ENCODE data around the gene EYA4.

DNA sequence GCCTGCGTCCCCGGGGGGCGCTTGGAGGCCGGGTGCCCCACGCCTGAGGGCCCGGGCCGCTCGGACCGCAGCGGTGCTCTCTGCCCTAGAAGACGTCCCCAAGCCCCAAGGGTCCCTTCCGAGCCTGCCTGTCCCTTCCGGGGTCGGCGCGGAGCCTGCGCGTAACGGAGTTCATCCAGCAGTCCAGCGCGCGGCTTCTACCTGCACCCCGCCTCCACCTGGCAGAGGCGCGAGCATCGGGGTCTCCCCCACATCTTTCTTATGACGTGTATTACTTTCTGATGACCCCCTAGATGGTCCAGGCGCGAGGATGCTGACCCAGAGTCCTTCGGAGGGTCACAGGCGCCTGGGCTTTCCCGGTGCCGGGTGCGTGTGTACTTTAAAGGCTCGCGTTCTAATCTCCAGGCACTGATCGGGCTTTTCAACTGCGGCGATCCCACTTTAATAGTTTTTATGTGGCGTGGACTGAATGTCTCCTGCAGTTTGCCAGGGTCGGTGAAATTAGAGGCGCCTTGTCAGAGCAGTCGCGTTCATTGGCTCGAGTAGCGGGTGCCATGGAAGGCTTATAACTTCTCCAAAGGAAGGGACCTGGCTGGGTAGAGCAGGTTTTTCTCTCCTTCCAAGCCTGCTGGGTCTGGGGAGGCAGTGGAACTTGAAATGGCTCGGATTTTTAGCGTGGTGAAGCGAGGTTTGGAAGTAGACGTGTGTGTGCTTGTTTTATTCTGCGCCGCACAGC, 912 bp downstream of the EYA4 start:
- TF ChIP-seq CTCF (IDR thresholded peaks at IDR 0.05; ENCODE audit: insufficient read depth, low read depth, low read length), result no peak
- peak; percentile 8 for TF ChIP-seq EZH2 (IDR thresholded peaks at IDR 0.05; ENCODE audit: insufficient read depth, low read length)
